ENCODE data around the gene MYT1.

MYT1 gene

GRCh38 chr20:64265201-64265600, 100.9 kb downstream of the MYT1 start:
- no peak overlapping the region for H3K4me3 ChIP-seq (ENCODE audit: severe bottlenecking)
- H3K27ac ChIP-seq (ENCODE audit: poor library complexity, severe bottlenecking) = no peak overlapping the region
- ATAC-seq (ENCODE audit: low read depth) = no peak
- no peaks in the 10 kb centered on the region for H3K4me1 ChIP-seq (ENCODE audit: insufficient read depth, poor library complexity, severe bottlenecking)
- no peaks in the 10 kb centered on the region for H3K27me3 ChIP-seq (ENCODE audit: insufficient read depth, poor library complexity, severe bottlenecking)
- TF ChIP-seq, protein P1, sequence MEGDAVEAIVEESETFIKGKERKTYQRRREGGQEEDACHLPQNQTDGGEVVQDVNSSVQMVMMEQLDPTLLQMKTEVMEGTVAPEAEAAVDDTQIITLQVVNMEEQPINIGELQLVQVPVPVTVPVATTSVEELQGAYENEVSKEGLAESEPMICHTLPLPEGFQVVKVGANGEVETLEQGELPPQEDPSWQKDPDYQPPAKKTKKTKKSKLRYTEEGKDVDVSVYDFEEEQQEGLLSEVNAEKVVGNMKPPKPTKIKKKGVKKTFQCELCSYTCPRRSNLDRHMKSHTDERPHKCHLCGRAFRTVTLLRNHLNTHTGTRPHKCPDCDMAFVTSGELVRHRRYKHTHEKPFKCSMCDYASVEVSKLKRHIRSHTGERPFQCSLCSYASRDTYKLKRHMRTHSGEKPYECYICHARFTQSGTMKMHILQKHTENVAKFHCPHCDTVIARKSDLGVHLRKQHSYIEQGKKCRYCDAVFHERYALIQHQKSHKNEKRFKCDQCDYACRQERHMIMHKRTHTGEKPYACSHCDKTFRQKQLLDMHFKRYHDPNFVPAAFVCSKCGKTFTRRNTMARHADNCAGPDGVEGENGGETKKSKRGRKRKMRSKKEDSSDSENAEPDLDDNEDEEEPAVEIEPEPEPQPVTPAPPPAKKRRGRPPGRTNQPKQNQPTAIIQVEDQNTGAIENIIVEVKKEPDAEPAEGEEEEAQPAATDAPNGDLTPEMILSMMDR (IDR thresholded peaks at IDR 0.05; ENCODE audit: poor library complexity, severe bottlenecking) = no peak
- H3K36me3 ChIP-seq (ENCODE audit: low read depth) = peaks cover 22% of the 10 kb centered on the region
- H3K9me3 ChIP-seq (ENCODE audit: severe bottlenecking) = no peaks in the 10 kb centered on the region
- DNase-seq (ENCODE audit: low spot score) = no peak

DNA sequence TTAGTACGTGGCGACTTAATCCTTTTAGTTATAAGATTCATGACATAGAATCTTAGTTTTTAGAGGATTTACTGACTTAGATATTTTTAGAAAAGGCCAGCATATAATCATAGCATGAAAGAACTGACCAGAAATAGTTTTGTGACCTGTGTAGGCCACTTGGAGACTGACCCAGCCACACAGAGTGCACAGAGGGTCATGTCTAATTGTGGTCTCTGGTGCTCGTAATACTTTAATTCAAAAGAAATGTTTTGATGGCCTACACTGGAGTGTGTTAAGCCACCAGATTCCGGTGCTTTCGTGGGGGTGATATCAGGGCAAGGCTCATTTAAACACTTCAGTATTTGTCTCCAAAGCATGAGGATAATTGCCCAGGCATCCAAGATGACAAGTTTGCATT, 102.7 kb downstream of the MYT1 start:
- Histone ChIP-seq H3K36me3 (ENCODE audit: low read depth) (peaks cover 22% of the 10 kb centered on the region), H3K9me3 (ENCODE audit: severe bottlenecking) (no peaks in the 10 kb centered on the region)

DNA sequence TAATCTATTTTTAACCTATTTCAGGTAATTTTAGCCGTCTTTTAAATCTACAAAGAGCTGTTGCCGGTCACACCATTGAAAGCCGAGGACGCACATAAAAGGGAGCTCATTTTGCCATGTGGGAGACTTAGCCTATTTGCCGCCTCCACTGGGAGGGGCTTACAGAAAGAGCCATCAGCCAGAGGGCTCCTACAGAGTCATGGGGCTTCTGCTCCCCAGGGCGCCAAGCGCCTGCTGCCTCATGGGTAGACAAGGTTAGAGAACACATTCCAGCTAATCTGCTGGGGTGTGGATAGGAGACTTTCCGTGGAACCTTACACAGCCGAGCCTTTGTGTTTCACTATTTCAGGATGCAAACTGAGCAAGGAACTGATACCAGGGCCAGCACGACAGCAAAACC, 103.9 kb downstream of the MYT1 start:
- TF ChIP-seq, protein P1 (IDR thresholded peaks at IDR 0.05; ENCODE audit: poor library complexity, severe bottlenecking) = no peak
- no peak overlapping the region for H3K4me3 ChIP-seq (ENCODE audit: severe bottlenecking)
- no peaks in the 10 kb centered on the region for H3K9me3 ChIP-seq (ENCODE audit: severe bottlenecking)
- H3K4me1 ChIP-seq (ENCODE audit: insufficient read depth, poor library complexity, severe bottlenecking) = no peaks in the 10 kb centered on the region
- H3K36me3 ChIP-seq (ENCODE audit: low read depth) = peaks cover 22% of the 10 kb centered on the region
- no peaks in the 10 kb centered on the region for H3K27me3 ChIP-seq (ENCODE audit: insufficient read depth, poor library complexity, severe bottlenecking)
- ATAC-seq (ENCODE audit: low read depth) (no peak), DNase-seq (ENCODE audit: low spot score) (no peak)
- H3K27ac ChIP-seq (ENCODE audit: poor library complexity, severe bottlenecking) = no peak overlapping the region

More for the DNA sequence above, 102.7 kb downstream of the MYT1 start:
- H3K27ac ChIP-seq (ENCODE audit: poor library complexity, severe bottlenecking) = no peak overlapping the region
- ATAC-seq (ENCODE audit: low read depth) (no peak), DNase-seq (ENCODE audit: low spot score) (no peak)
- H3K4me1 ChIP-seq (ENCODE audit: insufficient read depth, poor library complexity, severe bottlenecking) = no peaks in the 10 kb centered on the region
- no peak overlapping the region for H3K4me3 ChIP-seq (ENCODE audit: severe bottlenecking)
- TF ChIP-seq, protein P1 (IDR thresholded peaks at IDR 0.05; ENCODE audit: poor library complexity, severe bottlenecking) = no peak
- H3K27me3 ChIP-seq (ENCODE audit: insufficient read depth, poor library complexity, severe bottlenecking) = no peaks in the 10 kb centered on the region

DNA sequence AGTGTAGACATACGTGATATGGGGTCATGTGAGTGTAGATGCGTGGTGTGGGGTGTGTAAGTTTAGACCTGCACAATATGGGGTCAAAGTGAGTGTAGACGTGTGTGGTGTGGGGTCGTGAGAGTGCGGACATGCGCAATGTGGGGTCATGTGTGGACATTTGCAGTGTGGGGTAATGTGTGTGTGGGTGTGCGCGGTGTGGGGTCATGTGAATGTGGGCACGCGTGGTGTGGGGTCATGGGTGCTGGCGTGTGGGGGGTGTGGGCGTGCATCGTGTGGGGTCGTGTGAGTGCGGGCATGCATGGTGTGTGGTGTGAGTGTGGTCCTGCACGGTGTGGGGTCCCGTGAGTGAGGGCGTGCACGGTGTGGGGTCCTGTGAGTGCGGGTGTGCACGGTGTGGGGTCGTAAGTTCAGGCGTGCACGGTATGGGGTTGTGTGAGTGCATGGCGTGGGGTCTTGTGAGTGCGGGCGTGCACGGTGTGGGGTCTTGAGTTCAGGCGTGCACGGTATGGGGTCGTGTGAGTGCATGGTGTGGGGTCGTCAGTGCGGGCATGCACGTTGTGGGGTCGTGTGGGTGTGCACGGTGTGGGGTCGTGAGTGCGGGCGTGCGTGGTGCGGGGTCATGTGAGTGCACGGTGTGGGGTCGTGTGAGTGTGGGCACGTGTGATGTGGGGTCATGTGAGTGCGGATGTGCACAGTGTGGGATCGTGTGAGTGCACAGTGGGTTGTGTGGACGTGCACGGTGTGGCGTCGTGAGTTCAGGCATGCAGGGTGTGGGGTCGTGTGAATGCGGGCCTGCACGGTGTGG, 105.6 kb downstream of the MYT1 start:
- ATAC-seq (ENCODE audit: low read depth) (no peak; the same call in 2 of the 3 replicates), DNase-seq (ENCODE audit: low spot score) (no peak)
- Histone ChIP-seq H3K9me3 (ENCODE audit: severe bottlenecking) (no peaks in the 10 kb centered on the region), H3K4me3 (ENCODE audit: severe bottlenecking) (no peak overlapping the region), H3K4me1 (ENCODE audit: insufficient read depth, poor library complexity, severe bottlenecking) (no peaks in the 10 kb centered on the region), H3K27me3 (ENCODE audit: insufficient read depth, poor library complexity, severe bottlenecking) (no peaks in the 10 kb centered on the region), H3K27ac (ENCODE audit: poor library complexity, severe bottlenecking) (no peak overlapping the region), H3K36me3 (ENCODE audit: low read depth) (peaks cover 20% of the 10 kb centered on the region)
- TF ChIP-seq, protein P1 (IDR thresholded peaks at IDR 0.05; ENCODE audit: poor library complexity, severe bottlenecking) = no peak

DNA sequence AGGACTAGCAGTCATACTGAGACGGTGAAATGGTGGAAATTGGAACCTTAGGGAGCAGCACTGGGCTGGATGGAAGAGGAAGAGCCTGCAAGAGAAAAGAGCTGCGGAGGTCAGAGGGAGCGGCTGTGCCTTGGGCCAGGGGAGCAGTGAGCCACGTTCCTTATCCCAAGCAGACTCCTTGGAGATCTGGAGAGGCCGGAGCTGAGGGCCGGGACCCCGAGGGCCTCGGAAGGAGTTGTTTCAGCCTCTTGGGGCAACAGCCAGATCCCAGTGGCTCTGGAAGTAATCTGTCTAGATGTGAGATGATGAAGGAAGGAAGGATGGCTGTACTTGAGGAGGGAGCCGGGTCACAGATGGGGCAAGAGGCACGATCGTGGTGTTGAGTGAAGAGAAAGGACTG, 107.4 kb downstream of the MYT1 start:
- ATAC-seq (ENCODE audit: low read depth) = no peak; the same call in 2 of the 3 replicates
- TF ChIP-seq, protein P1 (IDR thresholded peaks at IDR 0.05; ENCODE audit: poor library complexity, severe bottlenecking) = no peak

More for the DNA sequence above, 107.4 kb downstream of the MYT1 start:
- Histone ChIP-seq H3K27ac (ENCODE audit: poor library complexity, severe bottlenecking) (no peak overlapping the region), H3K9me3 (ENCODE audit: severe bottlenecking) (no peaks in the 10 kb centered on the region), H3K4me1 (ENCODE audit: insufficient read depth, poor library complexity, severe bottlenecking) (no peaks in the 10 kb centered on the region), H3K36me3 (ENCODE audit: low read depth) (peaks cover 9% of the 10 kb centered on the region; the same call in 1 of the 2 replicates), H3K27me3 (ENCODE audit: insufficient read depth, poor library complexity, severe bottlenecking) (no peaks in the 10 kb centered on the region), H3K4me3 (ENCODE audit: severe bottlenecking) (no peak overlapping the region)
- DNase-seq (ENCODE audit: low spot score) = no peak

Data from RWPE2 (cell line).